NB4 (cell line): Measurements from ENCODE around the gene VAT1L.

Source experiments
- MYC ChIP-seq: IDR thresholded peaks from 2 replicates; pipeline ENCODE4 v1.6.1; 2011; ENCODE audit warnings: low read depth, low read length
- POLR2A ChIP-seq: IDR thresholded peaks from 2 replicates; pipeline ENCODE4 v1.6.1; 2011; ENCODE audit warnings: mild to moderate bottlenecking; ENCODE audit not compliant: insufficient read length; ENCODE audit errors: extremely low read depth
- TF ChIP-seq, protein P1 (sequence below): IDR thresholded peaks from one replicate; pipeline ENCODE4 v1.5.1; 2012; ENCODE audit warnings: low read depth, low read length
- TF ChIP-seq, protein P2 (sequence below): IDR thresholded peaks from 2 replicates; pipeline ENCODE4 v1.6.1; 2011; ENCODE audit warnings: low read depth, low read length

DNA sequence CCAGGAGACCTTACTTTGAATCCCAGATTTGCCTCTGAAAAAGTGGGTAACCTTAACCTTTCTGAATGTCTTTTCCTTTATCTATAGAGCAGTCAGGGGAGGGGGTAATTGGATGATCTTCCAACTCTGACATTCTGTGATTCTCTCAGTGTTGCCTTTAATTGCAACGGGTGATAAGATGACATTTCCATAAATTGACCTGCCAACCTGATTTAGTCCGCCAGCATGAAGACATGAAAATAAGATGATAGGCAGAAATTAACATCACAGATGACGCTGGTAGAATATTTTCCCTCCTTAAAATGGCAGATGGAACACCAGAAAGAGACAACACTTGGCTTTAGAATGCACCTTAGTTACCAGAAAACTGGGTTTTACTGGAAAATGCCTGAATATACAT, 72.6 kb downstream of the VAT1L start:
- TF ChIP-seq, protein P1, sequence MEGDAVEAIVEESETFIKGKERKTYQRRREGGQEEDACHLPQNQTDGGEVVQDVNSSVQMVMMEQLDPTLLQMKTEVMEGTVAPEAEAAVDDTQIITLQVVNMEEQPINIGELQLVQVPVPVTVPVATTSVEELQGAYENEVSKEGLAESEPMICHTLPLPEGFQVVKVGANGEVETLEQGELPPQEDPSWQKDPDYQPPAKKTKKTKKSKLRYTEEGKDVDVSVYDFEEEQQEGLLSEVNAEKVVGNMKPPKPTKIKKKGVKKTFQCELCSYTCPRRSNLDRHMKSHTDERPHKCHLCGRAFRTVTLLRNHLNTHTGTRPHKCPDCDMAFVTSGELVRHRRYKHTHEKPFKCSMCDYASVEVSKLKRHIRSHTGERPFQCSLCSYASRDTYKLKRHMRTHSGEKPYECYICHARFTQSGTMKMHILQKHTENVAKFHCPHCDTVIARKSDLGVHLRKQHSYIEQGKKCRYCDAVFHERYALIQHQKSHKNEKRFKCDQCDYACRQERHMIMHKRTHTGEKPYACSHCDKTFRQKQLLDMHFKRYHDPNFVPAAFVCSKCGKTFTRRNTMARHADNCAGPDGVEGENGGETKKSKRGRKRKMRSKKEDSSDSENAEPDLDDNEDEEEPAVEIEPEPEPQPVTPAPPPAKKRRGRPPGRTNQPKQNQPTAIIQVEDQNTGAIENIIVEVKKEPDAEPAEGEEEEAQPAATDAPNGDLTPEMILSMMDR = no peak
- TF ChIP-seq POLR2A (no peak), MYC (no peak)
- TF ChIP-seq, protein P2, sequence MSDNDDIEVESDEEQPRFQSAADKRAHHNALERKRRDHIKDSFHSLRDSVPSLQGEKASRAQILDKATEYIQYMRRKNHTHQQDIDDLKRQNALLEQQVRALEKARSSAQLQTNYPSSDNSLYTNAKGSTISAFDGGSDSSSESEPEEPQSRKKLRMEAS = no peak
